H9 (cell line): ENCODE measurements around the gene EIF2S3. TPM values are rescaled to one million over a fixed set of nuclear protein-coding genes. Genes with fewer than 3 reads are reported as not detected.

Experiments used
- DNase-seq: peaks from one replicate; pipeline ENCODE4 v3.0.0-alpha.2; 2017
- H2AFZ ChIP-seq: one replicate; pipeline ENCODE4 v1.6.1; 2013; ENCODE audit warnings: mild to moderate bottlenecking, low read length, control low read depth, moderate library complexity
- H2AK5ac ChIP-seq: 2 replicates; pipeline ENCODE4 v1.6.1; 2013; ENCODE audit warnings: low read length, control low read depth, mixed read lengths; ENCODE audit not compliant: insufficient read length
- H2BK120ac ChIP-seq: one replicate; pipeline ENCODE4 v1.6.1; 2013; ENCODE audit warnings: low read depth, mild to moderate bottlenecking, low read length, control low read depth, inconsistent platforms; ENCODE audit not compliant: poor library complexity, severe bottlenecking
- H2BK12ac ChIP-seq: 2 replicates; pipeline ENCODE4 v1.6.1; 2013; ENCODE audit warnings: low read length, control low read depth, mixed read lengths, low read depth; ENCODE audit not compliant: insufficient read length
- H2BK15ac ChIP-seq: 2 replicates; pipeline ENCODE4 v1.6.1; 2013; ENCODE audit warnings: low read depth, low read length, control low read depth
- H2BK20ac ChIP-seq: one replicate; pipeline ENCODE4 v1.6.1; 2013; ENCODE audit warnings: low read depth, mild to moderate bottlenecking, low read length, control low read depth, inconsistent platforms; ENCODE audit not compliant: poor library complexity, severe bottlenecking
- H2BK5ac ChIP-seq: 2 replicates; pipeline ENCODE4 v1.6.1; 2013; ENCODE audit warnings: low read length, control low read depth, mixed read lengths; ENCODE audit not compliant: insufficient read length
- H3K14ac ChIP-seq: 2 replicates; pipeline ENCODE4 v1.6.1; 2013; ENCODE audit warnings: low read length, control low read depth; ENCODE audit not compliant: insufficient read depth
- H3K18ac ChIP-seq: 2 replicates; pipeline ENCODE4 v1.6.1; 2013; ENCODE audit warnings: low read depth, mild to moderate bottlenecking, mixed read lengths, low read length, control low read depth; ENCODE audit not compliant: insufficient read length
- H3K23ac ChIP-seq: 2 replicates; pipeline ENCODE4 v1.6.1; 2013; ENCODE audit warnings: low read length, control low read depth, mixed read lengths, low read depth; ENCODE audit not compliant: insufficient read length
- H3K23me2 ChIP-seq: 2 replicates; pipeline ENCODE4 v1.6.1; 2013; ENCODE audit warnings: low read depth, mild to moderate bottlenecking, mixed read lengths, low read length, control low read depth; ENCODE audit not compliant: insufficient read length, poor library complexity, severe bottlenecking
- H3K27ac ChIP-seq: 2 replicates; pipeline ENCODE4 v1.5.1; 2013; ENCODE audit warnings: low read length, control low read depth, mixed read lengths, low read depth; ENCODE audit not compliant: insufficient read length
- H3K27me3 ChIP-seq: 2 replicates; pipeline ENCODE4 v1.6.1; 2013; ENCODE audit warnings: low read length, control low read depth, inconsistent platforms; ENCODE audit not compliant: insufficient read depth
- H3K4ac ChIP-seq: 2 replicates; pipeline ENCODE4 v1.6.1; 2013; ENCODE audit warnings: low read depth, mild to moderate bottlenecking, control low read depth, inconsistent platforms, low read length, moderate library complexity
- H3K4me1 ChIP-seq: 2 replicates; pipeline ENCODE4 v1.6.1; 2013; ENCODE audit warnings: low read length, control low read depth, inconsistent platforms; ENCODE audit not compliant: insufficient read depth
- H3K4me2 ChIP-seq: 2 replicates; pipeline ENCODE4 v1.6.1; 2013; ENCODE audit warnings: low read length, control low read depth, mixed read lengths; ENCODE audit not compliant: insufficient read length, insufficient read depth
- H3K56ac ChIP-seq: 2 replicates; pipeline ENCODE4 v1.6.1; 2013; ENCODE audit warnings: low read depth, mild to moderate bottlenecking, mixed read lengths, low read length, control low read depth; ENCODE audit not compliant: insufficient read length
- H3K79me1 ChIP-seq: 2 replicates; pipeline ENCODE4 v1.6.1; 2013; ENCODE audit warnings: low read depth, mild to moderate bottlenecking, moderate library complexity, low read length, control low read depth, inconsistent platforms; ENCODE audit not compliant: insufficient read depth, poor library complexity, severe bottlenecking
- H3K79me2 ChIP-seq: 2 replicates; pipeline ENCODE4 v1.6.1; 2013; ENCODE audit warnings: low read length, control low read depth, inconsistent platforms; ENCODE audit not compliant: insufficient read depth
- H3K9ac ChIP-seq: 2 replicates; pipeline ENCODE4 v1.6.1; 2013; ENCODE audit warnings: low read length, control low read depth, mixed read lengths; ENCODE audit not compliant: insufficient read length; ENCODE audit errors: extremely low read depth
- H3K9me3 ChIP-seq: one replicate; pipeline ENCODE4 v1.6.1; 2013; ENCODE audit warnings: low read depth, low read length, inconsistent platforms; ENCODE audit not compliant: control insufficient read depth
- H3T11ph ChIP-seq: one replicate; pipeline ENCODE4 v1.6.1; 2013; ENCODE audit warnings: mild to moderate bottlenecking, low read length, control low read depth, inconsistent platforms
- H4K20me1 ChIP-seq: one replicate; pipeline ENCODE4 v1.6.1; 2013; ENCODE audit not compliant: control insufficient read depth, insufficient read length, insufficient read depth
- H4K5ac ChIP-seq: 2 replicates; pipeline ENCODE4 v1.6.1; 2013; ENCODE audit warnings: low read depth, mild to moderate bottlenecking, mixed read lengths, low read length, control low read depth; ENCODE audit not compliant: insufficient read length
- H4K8ac ChIP-seq: replicated peaks from 2 replicates; pipeline ENCODE4 v1.6.1; 2013; ENCODE audit warnings: low read length, control low read depth, mixed read lengths, low read depth; ENCODE audit not compliant: insufficient read length
- H4K91ac ChIP-seq: 2 replicates; pipeline ENCODE4 v1.6.1; 2013; ENCODE audit warnings: low read depth, mild to moderate bottlenecking, moderate library complexity, mixed read lengths, low read length, control low read depth; ENCODE audit not compliant: insufficient read length
- H3K27ac Mint-ChIP-seq, 3 experiments: 2 replicates in 2 of 3; 3 replicates in 1 of 3; pipeline ENCODE4 v1.8.0; 2020 to 2021; ENCODE audit warnings: mixed read lengths in 3 of 3, mild to moderate bottlenecking in 1 of 3, moderate library complexity in 1 of 3
- H3K27me3 Mint-ChIP-seq: 2 replicates; pipeline ENCODE4 v1.8.0; 2021; ENCODE audit warnings: low read depth, mild to moderate bottlenecking, moderate library complexity, mixed read lengths
- H3K36me3 Mint-ChIP-seq, 3 experiments: 2 replicates in 2 of 3; 3 replicates in 1 of 3; pipeline ENCODE4 v1.8.0; 2020 to 2021; ENCODE audit warnings: low read depth in 3 of 3, mixed read lengths in 3 of 3; ENCODE audit not compliant: insufficient read depth in 1 of 3
- H3K4me1 Mint-ChIP-seq, 2 experiments: 2 replicates each; pipeline ENCODE4 v1.8.0; 2020; ENCODE audit warnings: mixed read lengths in 2 of 2
- H3K4me3 Mint-ChIP-seq, 2 experiments: 2 replicates in 1 of 2; 3 replicates in 1 of 2; pipeline ENCODE4 v1.8.0; 2020 to 2021; ENCODE audit warnings: mild to moderate bottlenecking in 2 of 2, mixed read lengths in 2 of 2, moderate library complexity in 1 of 2
- H3K9me3 Mint-ChIP-seq, 2 experiments: 2 replicates in 1 of 2; 3 replicates in 1 of 2; pipeline ENCODE4 v1.8.0; 2020; ENCODE audit warnings: mild to moderate bottlenecking in 2 of 2, mixed read lengths in 2 of 2, moderate library complexity in 1 of 2
- CTCF ChIP-seq: fragments of 200-600 bp; sonication (generic); conservative IDR thresholded peaks from 3 replicates; pipeline ENCODE4 v1.8.0; 2021; ENCODE audit warnings: antibody characterized with exemption, mild to moderate bottlenecking
- WGBS: extraction: QIAGEN DNeasy Blood & Tissue Kit; methylation state at CpG from one replicate; pipeline ENCODE4 v1.1.7; 2013; ENCODE audit warnings: missing lambda C conversion rate, low lambda C conversion rate, mixed read lengths; ENCODE audit not compliant: insufficient read length; ENCODE audit errors: extremely low coverage; 5-methylcytosine and 5-hydroxymethylcytosine counted together
- long read RNA-seq: library from polyadenylated mRNA; unstranded; transcript quantifications from one replicate; pipeline ENCODE4 v2.0.0, GENCODE V29; 2020
- total RNA-seq: library from RNA; stranded (reverse); gene quantifications from 2 replicates; pipeline ENCODE4 v1.2.1, GENCODE V29; 2021

Gene EIF2S3
- 575 and 598 TPM in 2 replicates for total RNA-seq
- long read RNA-seq, transcript EIF2S3-201 (12 exons, 2,858 nt) = major isoform, 2,902 of 3,396 reads
- long read RNA-seq, partial matches to known transcripts = 112 of 3,396 reads
- long read RNA-seq, other reads (novel, unspliced or antisense) = 379 of 3,396 reads

GRCh38 chrX:24054182-24055042 is at the start of gene EIF2S3:
Gene EIF2S3 (plus strand): TSS chrX:24054956. CDS start chrX:24054969, 13 bp downstream.
- H3K4me2 ChIP-seq = no peak within 1 kb of the TSS
- H3K27ac Mint-ChIP-seq = peak within 1 kb of the TSS in 1 of 3 experiments; percentile 90; a peak in 6 of 7 replicates
- H3K27me3 ChIP-seq = no peaks in the 10 kb centered on the region
- H3K9me3 Mint-ChIP-seq = no peaks in the 10 kb centered on the region; a peak in 1 of 5 replicates
- peak within 1 kb of the TSS; percentile 90 for H2BK5ac ChIP-seq
- H4K20me1 ChIP-seq = no peaks in the 10 kb centered on the region
- peak; percentile 93 for TF ChIP-seq CTCF
- H3K4me1 ChIP-seq = no peaks in the 10 kb centered on the region
- H2AFZ ChIP-seq = no peak within 1 kb of the TSS
- H3K79me2 ChIP-seq = peaks cover 2% of the 10 kb centered on the region; the same call in 1 of the 2 replicates
- peak within 1 kb of the TSS; percentile 40 for H4K91ac ChIP-seq
- peaks cover 5% of the 10 kb centered on the region for H3K79me1 ChIP-seq
- H3K4ac ChIP-seq = no peak within 1 kb of the TSS; the same call in 1 of the 2 replicates
- peak within 1 kb of the TSS; percentile 97 for H3K56ac ChIP-seq
- H2BK20ac ChIP-seq = no peak within 1 kb of the TSS
- no peaks in the 10 kb centered on the region for H3K27me3 Mint-ChIP-seq
- peak within 1 kb of the TSS; percentile 87 for H3K27ac ChIP-seq
- peak within 1 kb of the TSS; percentile 97 for H4K5ac ChIP-seq
- H3T11ph ChIP-seq = peak within 1 kb of the TSS; percentile 89
- H3K23ac ChIP-seq = peak within 1 kb of the TSS; percentile 3
- H2BK12ac ChIP-seq = peak within 1 kb of the TSS; percentile 28
- H3K9ac ChIP-seq = no peak within 1 kb of the TSS
- H2BK120ac ChIP-seq = peak within 1 kb of the TSS; percentile 52
- peaks cover 20 to 24% (median 23%) of the 10 kb centered on the region in 3 experiments for H3K36me3 Mint-ChIP-seq
- peak within 1 kb of the TSS; percentile 79 for H4K8ac ChIP-seq
- H2AK5ac ChIP-seq = no peak within 1 kb of the TSS
- DNase-seq = peak; percentile 95
- H3K14ac ChIP-seq = peak within 1 kb of the TSS; percentile 96
- no CpG with 5 or more reads among the region's 57 CpGs for WGBS
- H3K4me1 Mint-ChIP-seq = peaks cover 9 to 12% of the 10 kb centered on the region in 2 experiments
- peak within 1 kb of the TSS; percentile 98 for H3K18ac ChIP-seq
- H3K23me2 ChIP-seq = peaks cover 2% of the 10 kb centered on the region
- no peaks in the 10 kb centered on the region for H3K9me3 ChIP-seq
- H2BK15ac ChIP-seq = no peak within 1 kb of the TSS
- H3K4me3 Mint-ChIP-seq = no peak within 1 kb of the TSS
